Smooth muscle cell of the brain vasculature (primary cell): Measurements from ENCODE around the gene MYL5.
"Not testable (repeated sequence)": the region's sequence is repeated elsewhere in the genome, so short reads cannot be mapped to it uniquely, and the experiment has no call there.

Experiments used
- DNase-seq: peaks from one replicate; pipeline ENCODE4 v3.0.0-alpha.2; 2012; ENCODE audit warnings: low read depth, low spot score

Gene MYL5

GRCh38 chr4:705278-706082, 31.1 kb downstream of the MYL5 start, which contains the start of gene PCGF3:
Gene PCGF3 (plus strand): TSS chr4:705832. CDS start chr4:733681, 27,849 bp downstream.
- peak; percentile 87 for DNase-seq

GRCh38 chr4:706083-706633, 31.8 kb downstream of the MYL5 start:
- not testable (repeated sequence) for DNase-seq

- DNase-seq, result no peak
Observed at GRCh38 chr4:706834-707598, 32.7 kb downstream of the MYL5 start.

GRCh38 chr4:707929-708630, 33.7 kb downstream of the MYL5 start:
- no peak for DNase-seq

GRCh38 chr4:708631-708933, 34.2 kb downstream of the MYL5 start:
- no peak for DNase-seq

GRCh38 chr4:709348-709747, 35.0 kb downstream of the MYL5 start:
- DNase-seq, result no peak

GRCh38 chr4:710116-710515, 35.8 kb downstream of the MYL5 start:
- DNase-seq, result no peak

GRCh38 chr4:710916-711315, 36.6 kb downstream of the MYL5 start:
- no peak for DNase-seq

- DNase-seq, result no peak
Observed at GRCh38 chr4:712093-712492, 37.8 kb downstream of the MYL5 start.

- DNase-seq, result no peak
Observed at GRCh38 chr4:712916-713632, 38.7 kb downstream of the MYL5 start.

- DNase-seq, result no peak
Observed at GRCh38 chr4:714087-714486, 39.7 kb downstream of the MYL5 start.

- no peak for DNase-seq
Observed at GRCh38 chr4:717601-718320, 43.4 kb downstream of the MYL5 start.

GRCh38 chr4:718460-718859, 44.1 kb downstream of the MYL5 start:
- no peak for DNase-seq

GRCh38 chr4:720111-720860, 45.9 kb downstream of the MYL5 start:
- no peak for DNase-seq

GRCh38 chr4:721261-722168, 47.2 kb downstream of the MYL5 start:
- no peak for DNase-seq

GRCh38 chr4:722169-722725, 47.9 kb downstream of the MYL5 start:
- DNase-seq, result no peak

- DNase-seq, result no peak
Observed at GRCh38 chr4:722851-723360, 48.6 kb downstream of the MYL5 start.

GRCh38 chr4:723751-724530, 49.6 kb downstream of the MYL5 start:
- no peak for DNase-seq
